HepG2 (cell line): ENCODE data around the gene SART1. TPM values are rescaled to one million over a fixed set of nuclear protein-coding genes. Genes with fewer than 3 reads are reported as not detected.

ENCODE experiments used
- AHDC1 ChIP-seq: sonication (generic); formaldehyde crosslinking; IDR thresholded peaks from 2 replicates; pipeline ENCODE4 v1.5.1; 2020; ENCODE audit warnings: mild to moderate bottlenecking, missing genetic modification reagents, borderline replicate concordance
- DDIT3 ChIP-seq: sonication (generic); formaldehyde crosslinking; IDR thresholded peaks from 2 replicates; pipeline ENCODE4 v1.4.0; 2020; ENCODE audit warnings: mild to moderate bottlenecking, missing genetic modification reagents
- HMGA1 ChIP-seq: sonication (generic); formaldehyde crosslinking; conservative IDR thresholded peaks from 2 replicates; pipeline ENCODE4 v1.4.0; 2020; ENCODE audit warnings: missing genetic modification reagents
- JDP2 ChIP-seq: sonication (generic); formaldehyde crosslinking; IDR thresholded peaks from 2 replicates; pipeline ENCODE4 v1.8.1; 2022; ENCODE audit warnings: missing genetic modification reagents, borderline replicate concordance
- MIER2 ChIP-seq: IDR thresholded peaks from 2 replicates; pipeline ENCODE4 v1.6.1; 2016; ENCODE audit warnings: missing biosample characterization, missing genetic modification reagents
- SALL2 ChIP-seq: sonication (generic); formaldehyde crosslinking; IDR thresholded peaks from 2 replicates; pipeline ENCODE4 v1.8.1; 2023; ENCODE audit warnings: mild to moderate bottlenecking, missing genetic modification reagents, inconsistent platforms
- SSRP1 ChIP-seq: IDR thresholded peaks from 2 replicates; pipeline ENCODE4 v1.6.1; 2016; ENCODE audit warnings: control low read depth
- U2AF1 ChIP-seq: fragments of 200-400 bp; formaldehyde crosslinking; optimal IDR thresholded peaks from 2 replicates; pipeline ENCODE3; 2017; ENCODE audit warnings: mild to moderate bottlenecking, low read depth, low read length
- UBTF ChIP-seq: sonication (generic); formaldehyde crosslinking; IDR thresholded peaks from 2 replicates; pipeline ENCODE4 v1.4.0; 2020; ENCODE audit warnings: mild to moderate bottlenecking, missing genetic modification reagents
- ZNF331 ChIP-seq: sonication (generic); formaldehyde crosslinking; IDR thresholded peaks from 2 replicates; pipeline ENCODE4 v1.4.0; 2020; ENCODE audit warnings: missing genetic modification reagents
- ZNF496 ChIP-seq: sonication (generic); formaldehyde crosslinking; IDR thresholded peaks from 2 replicates; pipeline ENCODE4 v1.8.1; 2023; ENCODE audit warnings: mild to moderate bottlenecking, moderate library complexity, missing genetic modification reagents; ENCODE audit not compliant: insufficient replicate concordance
- ZNF513 ChIP-seq: sonication (generic); formaldehyde crosslinking; conservative IDR thresholded peaks from 2 replicates; pipeline ENCODE4 v1.5.0; 2020; ENCODE audit warnings: missing genetic modification reagents
- ZNF644 ChIP-seq: IDR thresholded peaks from 2 replicates; pipeline ENCODE4 v1.6.1; 2016; ENCODE audit warnings: low read depth
- ZZZ3 ChIP-seq: sonication (generic); formaldehyde crosslinking; IDR thresholded peaks from 2 replicates; pipeline ENCODE4 v1.4.0; 2020; ENCODE audit warnings: missing genetic modification reagents, mild to moderate bottlenecking, borderline replicate concordance
- polyA plus RNA-seq, 8 experiments: library from polyadenylated mRNA; depleted of rRNA in 3 of 8; stranded (reverse) in 7 of 8; unstranded in 1 of 8; fragments of >200 nt; fragmentation: Illumina TruSeq in 4 of 8; extraction: Trizol in 4 of 8; gene quantifications; 2 replicates each; pipeline versions ENCODE4 v1.2.1 to v1.2.3, GENCODE V29; 2011 to 2016; ENCODE audit warnings: low read depth in 4 of 8, missing spikeins in 1 of 8, mixed read lengths in 1 of 8; ENCODE audit not compliant: insufficient read depth in 1 of 8
- total RNA-seq, 5 experiments: library from RNA; depleted of rRNA; stranded (reverse); fragments of >200 nt; fragmentation: Illumina TruSeq; extraction: Trizol; gene quantifications; 2 replicates each; pipeline ENCODE4 v1.2.3, GENCODE V29; 2016; ENCODE audit warnings: low read depth in 1 of 5

SART1 gene
- total and polyA plus RNA-seq, 2 of the 13 experiments (the other 11 are each of a cell fraction or from before 2014, with no cell fraction given) = 11.3 to 22.5 TPM

GRCh38 chr11:66001942-66002647, 40.6 kb downstream of the SART1 start, which contains the start of the genes BANF1 and EIF1AD (continued):
- TF ChIP-seq ZNF331 (CRISPR knock-in tag) (peak; percentile 95), ZNF644 (CRISPR knock-in tag) (no peak), AHDC1 (CRISPR knock-in tag) (no peak; the same call in 1 of the 2 replicates), U2AF1 (peak; percentile 48), JDP2 (CRISPR knock-in tag) (no peak), SSRP1 (CRISPR knock-in tag) (no peak), MIER2 (CRISPR knock-in tag) (peak; percentile 72; the same call in 1 of the 2 replicates), ZNF513 (CRISPR knock-in tag) (no peak), UBTF (CRISPR knock-in tag) (peak; percentile 92), HMGA1 (CRISPR knock-in tag) (no peak), ZZZ3 (CRISPR knock-in tag) (peak; percentile 85; the same call in 1 of the 2 replicates), SALL2 (CRISPR knock-in tag) (peak; percentile 90), ZNF496 (no peak), DDIT3 (CRISPR knock-in tag) (no peak)
